NOMO-1 (cell line): ENCODE results near the gene LRP6.

Source experiments
- DNase-seq, 2 experiments: peaks; one replicate each; lab custom pipeline; 2025; ENCODE audit not compliant: unreplicated experiment in 2 of 2; lab: John Stamatoyannopoulos, UW

Gene LRP6

GRCh38 chr12:12217018-12217359 lies 49.9 kb downstream of the LRP6 start:
- DNase-seq: no peak

- DNase-seq: peak; percentile 35 to 76
Measured at GRCh38 chr12:12216349-12217017, 50.4 kb downstream of the LRP6 start.

GRCh38 chr12:12214635-12215131 lies 52.2 kb downstream of the LRP6 start:
- DNase-seq: peak; percentile 35 to 65

GRCh38 chr12:12214201-12214600 lies 52.6 kb downstream of the LRP6 start:
- DNase-seq: no peak

GRCh38 chr12:12212769-12213168 lies 54.1 kb downstream of the LRP6 start:
- no peak for DNase-seq

- DNase-seq: no peak
Measured at GRCh38 chr12:12210983-12211382, 55.9 kb downstream of the LRP6 start.

- no peak for DNase-seq
Measured at GRCh38 chr12:12210416-12210815, 56.4 kb downstream of the LRP6 start.

- no peak for DNase-seq
Measured at GRCh38 chr12:12209675-12210074, 57.2 kb downstream of the LRP6 start.

- DNase-seq: no peak
Measured at GRCh38 chr12:12209043-12209442, 57.8 kb downstream of the LRP6 start.

GRCh38 chr12:12207746-12208145 lies 59.1 kb downstream of the LRP6 start:
- no peak for DNase-seq

- no peak for DNase-seq
Measured at GRCh38 chr12:12206776-12207388, 60.0 kb downstream of the LRP6 start.

GRCh38 chr12:12202747-12203146 lies 64.1 kb downstream of the LRP6 start:
- no peak for DNase-seq

- DNase-seq: no peak
Measured at GRCh38 chr12:12202105-12202504, 64.7 kb downstream of the LRP6 start.

- DNase-seq: no peak
Measured at GRCh38 chr12:12201274-12201758, 65.5 kb downstream of the LRP6 start.

- DNase-seq: no peak
Measured at GRCh38 chr12:12200363-12200762, 66.5 kb downstream of the LRP6 start.

GRCh38 chr12:12198124-12198523 lies 68.7 kb downstream of the LRP6 start:
- no peak for DNase-seq

GRCh38 chr12:12197128-12197527 lies 69.7 kb downstream of the LRP6 start:
- no peak for DNase-seq

GRCh38 chr12:12195516-12195915 lies 71.3 kb downstream of the LRP6 start:
- DNase-seq: no peak

GRCh38 chr12:12195081-12195480 lies 71.8 kb downstream of the LRP6 start:
- DNase-seq: no peak

- DNase-seq: no peak
Measured at GRCh38 chr12:12194206-12194605, 72.6 kb downstream of the LRP6 start.

GRCh38 chr12:12191008-12191407 lies 75.8 kb downstream of the LRP6 start:
- DNase-seq: no peak

GRCh38 chr12:12190087-12190809 lies 76.6 kb downstream of the LRP6 start:
- DNase-seq: no peak
